AG10803 (cell line): ENCODE data around the gene KIF3B.
"Not testable (repeated sequence)": the region's sequence is repeated elsewhere in the genome, so short reads cannot be mapped to it uniquely, and the experiment has no call there.

Source experiments
- DNase-seq: peaks from one replicate; pipeline ENCODE4 v3.0.0; 2010; ENCODE audit warnings: low read depth
- H3K4me3 ChIP-seq: 2 replicates; pipeline ENCODE4 v1.5.1; 2011; ENCODE audit warnings: mild to moderate bottlenecking, low read length, control low read depth
- TF ChIP-seq, protein P1 (sequence below): conservative IDR thresholded peaks from 2 replicates; pipeline ENCODE4 v1.5.1; 2011; ENCODE audit warnings: mild to moderate bottlenecking, low read length, control low read depth, inconsistent platforms

The KIF3B gene

GRCh38 chr20:32353848-32354496, 76.5 kb downstream of the KIF3B start:
- no peak overlapping the region for H3K4me3 ChIP-seq
- no peak for DNase-seq
- TF ChIP-seq, protein P1, sequence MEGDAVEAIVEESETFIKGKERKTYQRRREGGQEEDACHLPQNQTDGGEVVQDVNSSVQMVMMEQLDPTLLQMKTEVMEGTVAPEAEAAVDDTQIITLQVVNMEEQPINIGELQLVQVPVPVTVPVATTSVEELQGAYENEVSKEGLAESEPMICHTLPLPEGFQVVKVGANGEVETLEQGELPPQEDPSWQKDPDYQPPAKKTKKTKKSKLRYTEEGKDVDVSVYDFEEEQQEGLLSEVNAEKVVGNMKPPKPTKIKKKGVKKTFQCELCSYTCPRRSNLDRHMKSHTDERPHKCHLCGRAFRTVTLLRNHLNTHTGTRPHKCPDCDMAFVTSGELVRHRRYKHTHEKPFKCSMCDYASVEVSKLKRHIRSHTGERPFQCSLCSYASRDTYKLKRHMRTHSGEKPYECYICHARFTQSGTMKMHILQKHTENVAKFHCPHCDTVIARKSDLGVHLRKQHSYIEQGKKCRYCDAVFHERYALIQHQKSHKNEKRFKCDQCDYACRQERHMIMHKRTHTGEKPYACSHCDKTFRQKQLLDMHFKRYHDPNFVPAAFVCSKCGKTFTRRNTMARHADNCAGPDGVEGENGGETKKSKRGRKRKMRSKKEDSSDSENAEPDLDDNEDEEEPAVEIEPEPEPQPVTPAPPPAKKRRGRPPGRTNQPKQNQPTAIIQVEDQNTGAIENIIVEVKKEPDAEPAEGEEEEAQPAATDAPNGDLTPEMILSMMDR: no peak

DNA sequence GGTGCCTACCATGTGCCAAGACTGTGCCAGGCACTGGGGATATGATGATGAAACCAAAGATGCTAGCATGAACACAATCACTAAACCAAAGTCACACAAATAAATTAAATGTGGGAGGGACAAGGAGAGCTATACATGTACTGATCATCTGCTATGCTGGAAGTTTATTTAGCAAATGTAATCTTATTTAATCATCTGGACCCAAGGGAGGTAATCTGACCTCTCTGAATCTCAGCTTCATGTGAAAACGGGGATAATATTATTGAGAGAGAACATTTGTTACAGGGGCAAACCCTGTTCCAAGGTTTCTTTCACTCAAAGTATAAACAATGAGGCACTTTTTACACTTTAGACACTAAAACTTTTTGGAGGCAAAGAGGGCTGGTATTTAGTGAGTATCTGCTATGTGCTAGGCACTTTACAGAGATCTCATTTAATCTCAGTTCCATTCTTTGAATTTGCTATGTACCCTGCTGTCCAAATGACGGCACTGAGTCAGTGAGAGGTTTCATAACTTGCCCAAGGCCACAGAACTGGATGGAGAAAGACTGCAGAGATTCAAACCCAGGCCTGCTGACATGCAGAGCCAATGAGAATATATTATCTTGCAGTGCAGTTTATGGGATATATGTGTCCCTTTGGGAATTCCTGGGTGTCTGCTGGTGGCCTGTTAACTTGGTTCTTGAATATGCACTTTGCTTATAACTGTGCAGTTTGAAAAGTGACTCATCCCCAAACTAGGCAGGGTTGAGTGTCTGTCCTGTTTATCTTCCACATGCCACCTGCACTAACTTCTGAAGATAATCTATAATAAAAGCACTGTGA, 77.4 kb downstream of the KIF3B start:
- TF ChIP-seq, protein P1: no peak
- peak; percentile 71 for DNase-seq

GRCh38 chr20:32355417-32355841, 78.0 kb downstream of the KIF3B start:
- no peak for DNase-seq
- TF ChIP-seq, protein P1: no peak
- no peak overlapping the region for H3K4me3 ChIP-seq

More for the DNA sequence above, 77.4 kb downstream of the KIF3B start:
- no peak overlapping the region for H3K4me3 ChIP-seq

GRCh38 chr20:32355907-32356621, 78.6 kb downstream of the KIF3B start:
- H3K4me3 ChIP-seq: not testable (repeated sequence)
- DNase-seq: peak; percentile 92

DNA sequence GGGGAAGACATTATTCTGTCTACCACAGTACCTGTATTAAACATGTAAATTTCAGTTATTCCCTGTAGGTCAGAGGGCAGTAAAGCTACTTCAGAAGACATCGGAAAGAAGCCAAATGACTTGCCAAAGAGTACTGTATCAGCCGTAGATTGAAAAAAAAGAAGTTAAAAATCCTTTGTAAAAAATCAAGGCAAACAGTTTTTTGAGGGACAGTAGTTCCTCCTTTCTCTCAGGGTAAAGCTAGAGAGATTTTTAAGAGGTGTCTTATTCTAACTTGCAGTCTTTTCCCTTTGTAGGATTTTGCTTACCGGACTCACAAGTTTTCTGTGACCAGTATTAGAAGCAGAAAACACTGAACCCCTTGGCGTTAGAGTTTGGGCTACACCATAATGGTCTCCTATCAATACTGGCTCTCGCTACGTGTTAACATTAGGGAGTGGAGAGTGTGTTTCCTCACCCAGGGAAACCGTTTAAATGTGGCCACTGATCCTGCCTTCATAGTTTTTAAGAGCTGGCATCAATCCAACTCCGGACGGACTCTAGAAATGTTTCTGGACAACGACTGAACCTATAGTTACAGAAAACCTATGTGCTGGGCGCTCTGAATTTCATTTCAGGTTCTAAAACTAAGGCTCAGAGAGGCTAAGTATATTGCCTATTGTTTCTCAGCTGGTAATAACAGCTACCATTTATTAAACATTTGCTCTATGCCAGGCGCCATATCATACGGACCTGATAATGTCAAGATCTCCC, 79.3 kb downstream of the KIF3B start:
- H3K4me3 ChIP-seq: peak overlapping the region; percentile 97
- DNase-seq: no peak
- TF ChIP-seq, protein P1: no peak

DNA sequence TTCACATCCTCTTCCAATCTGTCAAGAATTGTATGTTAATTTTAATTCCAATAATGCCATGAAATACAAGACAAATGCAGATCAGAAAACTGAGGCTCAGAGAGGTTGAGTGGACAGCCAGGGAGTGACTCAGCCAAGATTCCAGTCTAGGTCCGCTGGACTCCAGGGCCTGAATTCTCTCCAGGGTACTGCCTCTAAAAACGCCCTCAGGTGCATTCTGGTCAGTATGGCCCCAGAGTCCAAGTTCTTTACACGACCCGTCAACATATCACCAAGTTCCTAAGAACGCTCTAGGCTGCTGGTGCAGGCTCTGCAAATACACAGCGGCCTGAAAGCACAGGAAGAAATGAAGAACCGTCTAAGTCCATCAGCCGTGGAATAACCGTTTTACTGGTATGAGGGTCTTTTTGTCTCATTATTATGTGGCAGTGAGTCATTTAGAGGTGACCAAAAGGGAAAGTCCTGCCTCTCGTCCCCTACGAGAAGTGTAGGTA, 80.0 kb downstream of the KIF3B start:
- peak; percentile 31 for DNase-seq
- peak overlapping the region; percentile 97 for H3K4me3 ChIP-seq
- TF ChIP-seq, protein P1: no peak
